Measurements from ENCODE around the gene ARHGAP10.

ARHGAP10 gene

GRCh38 chr4:147950261-147950660, 218.4 kb downstream of the ARHGAP10 start:
- H3K27ac ChIP-seq: no peak overlapping the region
- H3K9me3 ChIP-seq: no peaks in the 10 kb centered on the region
- no peaks in the 10 kb centered on the region for H3K4me1 ChIP-seq
- H3K4me3 ChIP-seq: no peak overlapping the region
- no peak overlapping the region for H3K4me2 ChIP-seq
- no peaks in the 10 kb centered on the region for H4K20me1 ChIP-seq
- TF ChIP-seq Cebpa-rat (IDR thresholded peaks at IDR 0.05): no peak
- H3K9ac ChIP-seq: no peak overlapping the region
- H3K36me3 ChIP-seq: peaks cover 15% of the 10 kb centered on the region
- H3K27me3 ChIP-seq: no peaks in the 10 kb centered on the region

- no peak overlapping the region for H3K27ac ChIP-seq
- H3K27me3 ChIP-seq: no peaks in the 10 kb centered on the region
- H4K20me1 ChIP-seq: no peaks in the 10 kb centered on the region
- TF ChIP-seq Cebpa-rat (IDR thresholded peaks at IDR 0.05): no peak
- H3K4me2 ChIP-seq: no peak overlapping the region
- H3K36me3 ChIP-seq: peaks cover 15% of the 10 kb centered on the region
- no peak overlapping the region for H3K9ac ChIP-seq
- H3K4me3 ChIP-seq: no peak overlapping the region
- no peaks in the 10 kb centered on the region for H3K4me1 ChIP-seq
- H3K9me3 ChIP-seq: no peaks in the 10 kb centered on the region
Measured at GRCh38 chr4:147950841-147951240, 219.0 kb downstream of the ARHGAP10 start.

GRCh38 chr4:147954850-147955249, 223.0 kb downstream of the ARHGAP10 start:
- 0 out of 2 replicates have a peak, but pooled peaks cover 5% of the 10 kb centered on the region for H3K36me3 ChIP-seq
- H3K9me3 ChIP-seq: no peaks in the 10 kb centered on the region
- H3K4me1 ChIP-seq: no peaks in the 10 kb centered on the region
- no peak overlapping the region for H3K4me3 ChIP-seq
- no peaks in the 10 kb centered on the region for H3K27me3 ChIP-seq
- no peak overlapping the region for H3K9ac ChIP-seq
- H4K20me1 ChIP-seq: no peaks in the 10 kb centered on the region
- no peak overlapping the region for H3K4me2 ChIP-seq
- no peak overlapping the region for H3K27ac ChIP-seq
- no peak for TF ChIP-seq Cebpa-rat (IDR thresholded peaks at IDR 0.05)

GRCh38 chr4:147955827-147956558, 224.1 kb downstream of the ARHGAP10 start:
- Histone ChIP-seq H3K9ac (no peak overlapping the region), H3K27me3 (no peaks in the 10 kb centered on the region), H3K36me3 (0 out of 2 replicates have a peak, but pooled peaks cover 5% of the 10 kb centered on the region), H3K4me3 (no peak overlapping the region), H4K20me1 (no peaks in the 10 kb centered on the region), H3K27ac (no peak overlapping the region), H3K4me1 (no peaks in the 10 kb centered on the region), H3K4me2 (no peak overlapping the region), H3K9me3 (no peaks in the 10 kb centered on the region)
- TF ChIP-seq Cebpa-rat (IDR thresholded peaks at IDR 0.05): no peak

GRCh38 chr4:147957446-147957845, 225.6 kb downstream of the ARHGAP10 start:
- Histone ChIP-seq H3K4me2 (no peak overlapping the region), H4K20me1 (no peaks in the 10 kb centered on the region), H3K4me1 (no peaks in the 10 kb centered on the region), H3K27ac (no peak overlapping the region), H3K36me3 (0 out of 2 replicates have a peak, but pooled peaks cover 5% of the 10 kb centered on the region), H3K9me3 (no peaks in the 10 kb centered on the region), H3K9ac (no peak overlapping the region), H3K27me3 (no peaks in the 10 kb centered on the region), H3K4me3 (no peak overlapping the region)
- TF ChIP-seq Cebpa-rat (IDR thresholded peaks at IDR 0.05): no peak

GRCh38 chr4:147958057-147958456, 226.2 kb downstream of the ARHGAP10 start:
- no peaks in the 10 kb centered on the region for H3K27me3 ChIP-seq
- no peaks in the 10 kb centered on the region for H4K20me1 ChIP-seq
- H3K4me2 ChIP-seq: no peak overlapping the region
- no peak overlapping the region for H3K4me3 ChIP-seq
- H3K27ac ChIP-seq: no peak overlapping the region
- 0 out of 2 replicates have a peak, but pooled peaks cover 5% of the 10 kb centered on the region for H3K36me3 ChIP-seq
- no peaks in the 10 kb centered on the region for H3K9me3 ChIP-seq
- no peak for TF ChIP-seq Cebpa-rat (IDR thresholded peaks at IDR 0.05)
- no peak overlapping the region for H3K9ac ChIP-seq
- no peaks in the 10 kb centered on the region for H3K4me1 ChIP-seq

- Histone ChIP-seq H3K27ac (no peak overlapping the region), H3K9ac (no peak overlapping the region), H3K4me3 (no peak overlapping the region), H3K27me3 (no peaks in the 10 kb centered on the region), H3K9me3 (no peaks in the 10 kb centered on the region), H3K4me2 (no peak overlapping the region), H3K36me3 (peaks cover 7% of the 10 kb centered on the region; the same call in 1 of the 2 replicates), H4K20me1 (no peaks in the 10 kb centered on the region), H3K4me1 (no peaks in the 10 kb centered on the region)
- TF ChIP-seq Cebpa-rat (IDR thresholded peaks at IDR 0.05): no peak
Measured at GRCh38 chr4:147958489-147959065, 226.7 kb downstream of the ARHGAP10 start.

- TF ChIP-seq Cebpa-rat (IDR thresholded peaks at IDR 0.05): no peak
- H3K27ac ChIP-seq: no peak overlapping the region
- H3K9me3 ChIP-seq: no peaks in the 10 kb centered on the region
Measured at GRCh38 chr4:147960971-147961370, 229.1 kb downstream of the ARHGAP10 start.

GRCh38 chr4:147963839-147964238, 232.0 kb downstream of the ARHGAP10 start:
- TF ChIP-seq Cebpa-rat (IDR thresholded peaks at IDR 0.05): no peak
- Histone ChIP-seq H3K36me3 (peaks cover 5% of the 10 kb centered on the region; the same call in 1 of the 2 replicates), H3K27ac (no peak overlapping the region), H3K9ac (no peak overlapping the region), H3K4me2 (no peak overlapping the region), H3K9me3 (no peaks in the 10 kb centered on the region), H3K27me3 (no peaks in the 10 kb centered on the region), H3K4me1 (peaks cover 16% of the 10 kb centered on the region), H4K20me1 (no peaks in the 10 kb centered on the region), H3K4me3 (no peak overlapping the region)

More at GRCh38 chr4:147960971-147961370, 229.1 kb downstream of the ARHGAP10 start:
- H3K4me1 ChIP-seq: peaks cover 3% of the 10 kb centered on the region
- no peaks in the 10 kb centered on the region for H4K20me1 ChIP-seq
- no peaks in the 10 kb centered on the region for H3K27me3 ChIP-seq
- H3K4me3 ChIP-seq: no peak overlapping the region
- H3K9ac ChIP-seq: no peak overlapping the region
- no peak overlapping the region for H3K4me2 ChIP-seq
- H3K36me3 ChIP-seq: peaks cover 5% of the 10 kb centered on the region; the same call in 1 of the 2 replicates

- Histone ChIP-seq H4K20me1 (no peaks in the 10 kb centered on the region), H3K4me1 (peaks cover 16% of the 10 kb centered on the region), H3K27ac (no peak overlapping the region), H3K4me2 (no peak overlapping the region), H3K9ac (no peak overlapping the region), H3K27me3 (no peaks in the 10 kb centered on the region), H3K4me3 (no peak overlapping the region), H3K9me3 (no peaks in the 10 kb centered on the region), H3K36me3 (peaks cover 5% of the 10 kb centered on the region; the same call in 1 of the 2 replicates)
- TF ChIP-seq Cebpa-rat (IDR thresholded peaks at IDR 0.05): no peak
Measured at GRCh38 chr4:147964266-147964880, 232.5 kb downstream of the ARHGAP10 start.
